Endothelial cell of umbilical vein (primary cell): ENCODE data around the gene KCNS1. TPM values are rescaled to one million over a fixed set of nuclear protein-coding genes. Genes with fewer than 3 reads are reported as not detected.

Source experiments
- BruUV-seq: library from RNA; stranded (reverse); fragments of 400-500 nt; replicated peaks from 2 replicates; lab custom pipeline; 2021; lab: Mats Ljungman, UMichigan
- CTCF ChIA-PET: fragments of 300-600, 350-600 bp; sonication (Branson Sonifier 250); formaldehyde crosslinking; loops from one replicate; lab custom pipeline; 2021; ENCODE audit warnings: antibody characterized with exemption, inconsistent platforms; lab: Charles Lee
- POLR2A ChIA-PET: fragments of 300-600, 350-600 bp; sonication (Branson Sonifier 250); formaldehyde crosslinking; loops from one replicate; lab custom pipeline; 2021; ENCODE audit warnings: antibody characterized with exemption, inconsistent platforms; lab: Charles Lee
- DNase-seq: peaks from one replicate; pipeline ENCODE4 v3.0.0-alpha.2; 2011; ENCODE audit warnings: low read depth, low spot score
- FAIRE-seq: peaks from 2 replicates; lab custom pipeline; 2011; peaks lifted over from hg19 to GRCh38; lab: Jason Lieb, UNC
- H2AFZ ChIP-seq: 2 replicates; pipeline ENCODE4 v1.6.0; 2012; ENCODE audit warnings: low read depth, low read length, control low read depth, inconsistent platforms
- H3K27ac ChIP-seq: 2 replicates; pipeline ENCODE4 v1.5.1; 2011; ENCODE audit warnings: low read depth, mild to moderate bottlenecking, control low read depth, low read length, moderate library complexity; ENCODE audit not compliant: insufficient read depth
- H3K27me3 ChIP-seq, 2 experiments: 2 replicates each; pipeline versions ENCODE4 v1.6.0 to v1.6.1; 2011; ENCODE audit warnings: low read length in 2 of 2, mixed read lengths in 1 of 2; ENCODE audit not compliant: control insufficient read depth in 2 of 2, insufficient read depth in 2 of 2
- H3K36me3 ChIP-seq, 2 experiments: 2 replicates in 1 of 2; 3 replicates in 1 of 2; pipeline ENCODE4 v1.5.1; 2011; ENCODE audit warnings: low read length in 2 of 2, mild to moderate bottlenecking in 1 of 2, moderate library complexity in 1 of 2; ENCODE audit not compliant: control insufficient read depth in 2 of 2, insufficient read depth in 2 of 2; ENCODE audit errors: extremely low read depth in 1 of 2
- H3K4me1 ChIP-seq: 3 replicates; pipeline ENCODE4 v1.5.1; 2011; ENCODE audit warnings: mild to moderate bottlenecking, low read length; ENCODE audit not compliant: control insufficient read depth, insufficient read depth; ENCODE audit errors: extremely low read depth
- H3K4me2 ChIP-seq: 2 replicates; pipeline ENCODE4 v1.6.1; 2011; ENCODE audit warnings: low read length, control low read depth, mixed read lengths; ENCODE audit not compliant: insufficient read depth
- H3K4me3 ChIP-seq, 3 experiments: fragments of 200-600 bp in 1 of 3; sonication (generic), shearing (Covaris generic) in 1 of 3; replicated peaks in 1 of 3; 2 replicates each; pipeline ENCODE4 v1.5.1; 2011 to 2016; ENCODE audit warnings: control low read depth in 3 of 3, low read length in 3 of 3, mild to moderate bottlenecking in 2 of 3, inconsistent platforms in 1 of 3, low read depth in 1 of 3, moderate library complexity in 1 of 3; ENCODE audit not compliant: insufficient read depth in 1 of 3
- H3K79me2 ChIP-seq: 2 replicates; pipeline ENCODE4 v1.6.0; 2012; ENCODE audit warnings: low read length, inconsistent platforms; ENCODE audit not compliant: control insufficient read depth, insufficient read depth
- H3K9ac ChIP-seq: replicated peaks from 2 replicates; pipeline ENCODE3; 2011; ENCODE audit warnings: low read length, control low read depth; ENCODE audit not compliant: insufficient read depth; ENCODE audit errors: extremely low read depth
- H3K9me1 ChIP-seq: replicated peaks from 3 replicates; pipeline ENCODE4 v1.6.0; 2011; ENCODE audit warnings: mild to moderate bottlenecking, low read length; ENCODE audit not compliant: control insufficient read depth, insufficient read depth; ENCODE audit errors: extremely low read depth
- H3K9me3 ChIP-seq: replicated peaks from 2 replicates; pipeline ENCODE4 v1.5.1; 2012; ENCODE audit warnings: low read length, inconsistent platforms; ENCODE audit not compliant: control insufficient read depth, insufficient read depth
- H4K20me1 ChIP-seq: replicated peaks from 2 replicates; pipeline ENCODE3; 2011; ENCODE audit warnings: mild to moderate bottlenecking, low read length; ENCODE audit not compliant: control insufficient read depth, insufficient read depth; ENCODE audit errors: extremely low read depth
- CTCF ChIP-seq, 2 donors: IDR thresholded peaks; 1 replicate in 1 of 2; 2 replicates in 1 of 2; pipeline ENCODE4 v1.5.1; 2011; ENCODE audit warnings: low read length in 2 of 2, mild to moderate bottlenecking in 2 of 2, moderate library complexity in 2 of 2, control low read depth in 1 of 2, inconsistent platforms in 1 of 2, low read depth in 1 of 2; ENCODE audit not compliant: insufficient read depth in 1 of 2; ENCODE audit errors: extremely low read depth in 1 of 2
- EZH2 ChIP-seq: IDR thresholded peaks from 2 replicates; pipeline ENCODE4 v1.6.1; 2012; ENCODE audit warnings: borderline replicate concordance, low read depth, mild to moderate bottlenecking, moderate library complexity, low read length, inconsistent platforms; ENCODE audit not compliant: severe bottlenecking
- FOS ChIP-seq: IDR thresholded peaks from 2 replicates; pipeline ENCODE4 v1.6.1; 2011; ENCODE audit warnings: mild to moderate bottlenecking, low read length, moderate library complexity, borderline replicate concordance; ENCODE audit not compliant: insufficient read depth
- JUN ChIP-seq: IDR thresholded peaks from 2 replicates; pipeline ENCODE4 v1.6.1; 2011; ENCODE audit warnings: borderline replicate concordance, low read depth; ENCODE audit not compliant: insufficient read length, insufficient read depth
- MAX ChIP-seq: IDR thresholded peaks from 2 replicates; pipeline ENCODE4 v1.6.1; 2011; ENCODE audit not compliant: insufficient read depth, insufficient read length
- MYC ChIP-seq: IDR thresholded peaks from one replicate; pipeline ENCODE4 v1.6.1; 2011; ENCODE audit warnings: mild to moderate bottlenecking, low read depth, low read length
- POLR2A ChIP-seq: IDR thresholded peaks from 2 replicates; pipeline ENCODE4 v1.6.1; 2012; ENCODE audit warnings: low read depth, mild to moderate bottlenecking, control low read depth, low read length
- dilution Hi-C: fragments of 300-500 bp; cut with MboI; formaldehyde crosslinking; loops from one replicate; pipeline ENCODE4 v1.15.0; 2019; ENCODE audit warnings: low sequenced_read_pairs; ENCODE audit not compliant: extremely low pct_ligation_motif_present
- intact Hi-C: fragments of 100-400 bp; cut with micrococcal nuclease; formaldehyde crosslinking; loops from one replicate; pipeline ENCODE4 v1.10.0; 2022
- polyA plus RNA-seq, 4 experiments: library from polyadenylated mRNA; depleted of rRNA in 3 of 4; stranded (reverse) in 3 of 4; unstranded in 1 of 4; fragments of >200 nt; gene quantifications; 2 replicates each; pipeline versions ENCODE4 v1.2.1 to v1.2.3, GENCODE V29; 2011 to 2012; ENCODE audit warnings: missing spikeins in 1 of 4
- total RNA-seq: library from RNA; stranded (reverse); gene quantifications from 2 replicates; pipeline ENCODE4 v1.2.3, GENCODE V29; 2021

Gene KCNS1
- total and polyA plus RNA-seq, 2 donors (not counting 3 experiments of a cell fraction or from before 2014, with no cell fraction given) = 0.14 to 0.29 TPM

GRCh38 chr20:45119556-45120266, 18.8 kb upstream of the KCNS1 start:
- no peak overlapping the region for H2AFZ ChIP-seq
- dilution Hi-C loops = no loop called here
- peaks cover 2 to 5% of the 10 kb centered on the region in 2 experiments for H3K27me3 ChIP-seq
- BruUV-seq = no TSS peak
- TF ChIP-seq FOS (no peak), CTCF (IDR thresholded peaks at IDR 0.05; ENCODE audit: extremely low read depth in 1 of 2, insufficient read depth in 1 of 2, low read depth in 1 of 2, low read length in 2 of 2) (no peak), JUN (no peak), MAX (no peak), POLR2A (no peak), EZH2 (no peak), MYC (no peak)
- no peak overlapping the region for H3K9ac ChIP-seq
- H3K4me1 ChIP-seq = no peaks in the 10 kb centered on the region
- no peaks in the 10 kb centered on the region for H3K9me3 ChIP-seq
- CTCF ChIA-PET = interaction anchor here (1.0 to 2.4 kb wide), 2 partner anchors 8 to 23 kb away, joined by 3 to 13 read pairs; no protein-coding TSS in a partner anchor
- DNase-seq (no peak), FAIRE-seq (no peak)
- no peaks in the 10 kb centered on the region for H3K9me1 ChIP-seq
- intact Hi-C loops = no loop called here
- no peak overlapping the region for H3K27ac ChIP-seq
- no peak overlapping the region for H3K4me3 ChIP-seq
- H4K20me1 ChIP-seq = no peaks in the 10 kb centered on the region
- no peaks in the 10 kb centered on the region for H3K36me3 ChIP-seq
- H3K79me2 ChIP-seq = no peaks in the 10 kb centered on the region
- H3K4me2 ChIP-seq = no peak overlapping the region
- POLR2A ChIA-PET = no interaction called here
